MG63 (cell line): ENCODE results near the gene GGT7. TPM values are rescaled to one million over a fixed set of nuclear protein-coding genes. Genes with fewer than 3 reads are reported as not detected.

ENCODE experiments used
- DNase-seq: peaks from one replicate; pipeline ENCODE4 v3.0.0-alpha.2; 2020
- H3K27me3 ChIP-seq: fragments of 250-450 bp; sonication (Bioruptor Pico); 2 replicates; pipeline ENCODE4 v1.5.1; 2020; ENCODE audit warnings: mild to moderate bottlenecking, moderate library complexity
- H3K36me3 ChIP-seq: fragments of 250-450 bp; sonication (Bioruptor Pico); 2 replicates; pipeline ENCODE4 v1.5.1; 2020; ENCODE audit warnings: mild to moderate bottlenecking, moderate library complexity
- H3K4me3 ChIP-seq: fragments of 250-450 bp; sonication (Bioruptor Pico); 2 replicates; pipeline ENCODE4 v1.5.1; 2020; ENCODE audit warnings: mild to moderate bottlenecking, moderate library complexity
- H3K9me3 ChIP-seq: fragments of 250-450 bp; sonication (Bioruptor Pico); 2 replicates; pipeline ENCODE4 v1.5.1; 2020; ENCODE audit warnings: mild to moderate bottlenecking, moderate library complexity
- total RNA-seq: library from RNA; depleted of rRNA; stranded (reverse); fragments of >200 nt; shearing (Covaris generic); gene quantifications from 2 replicates; pipeline ENCODE4 v1.2.3, GENCODE V29; 2014; ENCODE audit warnings: low replicate concordance

The GGT7 gene
- total RNA-seq, 1 experiment from 2014 or later, result 3.4 TPM

- Histone ChIP-seq H3K4me3 (no peak overlapping the region), H3K27me3 (no peaks in the 10 kb centered on the region), H3K9me3 (no peaks in the 10 kb centered on the region), H3K36me3 (no peaks in the 10 kb centered on the region)
- DNase-seq, result no peak
Observed at GRCh38 chr20:34864216-34864615, 8.4 kb downstream of the GGT7 start.

GRCh38 chr20:34863421-34863965 lies 9.2 kb downstream of the GGT7 start:
- Histone ChIP-seq H3K36me3 (no peaks in the 10 kb centered on the region), H3K27me3 (no peaks in the 10 kb centered on the region), H3K4me3 (no peak overlapping the region), H3K9me3 (no peaks in the 10 kb centered on the region)
- DNase-seq, result no peak

DNA sequence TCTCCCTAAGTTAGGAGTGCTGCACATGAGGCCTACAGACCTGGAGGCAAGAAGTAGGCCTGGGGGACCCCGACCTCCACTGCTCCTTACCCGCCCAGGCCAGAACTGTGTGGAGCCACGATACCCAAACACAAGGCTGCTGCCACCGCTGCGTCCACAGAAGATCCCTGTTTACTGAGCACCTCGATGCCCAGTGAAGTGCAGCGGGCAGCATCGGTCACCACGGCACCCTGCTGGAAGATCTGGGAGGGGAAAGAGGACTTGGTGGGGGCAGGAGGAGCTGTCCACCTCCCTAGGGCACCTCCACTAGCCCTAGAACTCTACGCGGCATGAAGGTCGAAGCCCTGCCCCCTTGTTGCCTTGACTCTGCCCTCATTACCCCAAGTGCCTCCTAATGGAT lies 9.9 kb downstream of the GGT7 start:
- no peak overlapping the region for H3K4me3 ChIP-seq
- no peaks in the 10 kb centered on the region for H3K9me3 ChIP-seq
- no peak for DNase-seq
- no peaks in the 10 kb centered on the region for H3K27me3 ChIP-seq
- no peaks in the 10 kb centered on the region for H3K36me3 ChIP-seq

DNA sequence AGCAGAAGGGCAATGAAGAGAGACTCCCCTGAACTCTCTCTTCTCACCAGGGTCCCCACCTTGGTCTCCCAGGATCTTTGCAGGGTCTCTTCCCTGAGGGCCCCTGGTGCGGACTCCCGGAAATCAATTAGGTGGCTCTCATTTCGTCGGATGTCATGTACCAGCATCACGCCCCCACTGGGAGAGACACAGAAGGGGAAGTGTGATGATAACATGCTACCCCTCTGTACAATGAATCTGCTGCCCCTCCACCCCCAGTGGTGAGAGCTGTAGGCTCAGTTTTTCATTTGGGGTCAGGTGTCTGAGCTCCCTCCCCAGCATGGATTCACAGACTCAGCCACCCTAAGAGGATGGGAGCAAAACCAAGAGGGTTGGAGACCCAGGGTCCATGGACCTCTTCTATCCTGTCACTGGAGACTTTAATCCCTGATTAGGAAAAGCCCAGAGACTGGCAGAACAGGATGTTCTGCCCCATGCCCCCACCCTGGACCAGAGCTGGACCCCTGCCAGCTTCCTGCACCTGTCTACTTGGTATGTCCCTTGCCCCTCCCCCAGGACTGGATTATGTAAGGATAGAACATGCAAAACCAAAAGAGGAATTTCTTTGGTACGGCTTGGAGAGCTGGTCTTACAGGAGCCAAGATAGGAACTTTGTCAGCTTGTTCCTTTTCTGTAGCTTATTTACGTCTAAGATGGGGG lies 11.1 kb downstream of the GGT7 start:
- H3K4me3 ChIP-seq, result no peak overlapping the region
- H3K9me3 ChIP-seq, result no peaks in the 10 kb centered on the region
- no peaks in the 10 kb centered on the region for H3K36me3 ChIP-seq

DNA sequence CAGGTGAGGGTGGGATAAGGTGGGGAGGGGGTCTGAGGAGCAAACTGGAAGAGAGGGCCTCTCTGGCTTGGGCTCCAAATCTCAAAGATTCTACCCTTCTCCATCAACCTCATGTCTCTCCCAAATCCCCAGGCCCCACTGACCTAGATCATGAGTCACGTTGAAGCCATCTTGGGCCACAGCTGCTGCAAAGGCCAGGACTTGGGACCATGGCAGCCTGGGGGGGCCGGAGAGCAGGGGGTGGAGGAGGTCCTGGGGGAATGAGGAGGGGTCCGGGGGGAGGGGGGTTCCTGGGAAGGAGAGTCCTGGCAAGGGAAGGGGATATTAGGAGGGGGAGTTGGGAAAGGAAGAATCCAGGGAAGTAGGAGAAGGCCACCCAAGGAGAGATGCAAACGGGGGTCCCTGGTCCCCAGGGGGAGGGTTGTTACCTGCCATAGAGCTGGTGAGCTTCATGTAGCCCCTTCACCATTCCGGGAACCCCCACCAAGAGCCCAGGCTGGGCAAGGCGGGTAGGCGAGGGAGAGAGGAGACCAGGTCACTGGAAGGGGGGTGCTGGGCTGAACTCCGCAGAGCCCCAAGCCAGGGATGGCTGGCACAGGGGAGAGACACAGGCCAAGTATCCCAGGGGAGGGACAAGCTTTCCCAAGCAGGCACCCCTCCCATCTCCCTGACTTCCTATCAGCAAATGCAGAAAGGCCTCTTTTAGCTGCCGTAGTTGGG lies 12.7 kb downstream of the GGT7 start:
- no peak overlapping the region for H3K4me3 ChIP-seq
- DNase-seq, result no peak
- no peaks in the 10 kb centered on the region for H3K27me3 ChIP-seq
- H3K9me3 ChIP-seq, result no peaks in the 10 kb centered on the region
- H3K36me3 ChIP-seq, result no peaks in the 10 kb centered on the region

More for the DNA sequence above, 11.1 kb downstream of the GGT7 start:
- H3K27me3 ChIP-seq, result no peaks in the 10 kb centered on the region
- DNase-seq, result no peak

DNA sequence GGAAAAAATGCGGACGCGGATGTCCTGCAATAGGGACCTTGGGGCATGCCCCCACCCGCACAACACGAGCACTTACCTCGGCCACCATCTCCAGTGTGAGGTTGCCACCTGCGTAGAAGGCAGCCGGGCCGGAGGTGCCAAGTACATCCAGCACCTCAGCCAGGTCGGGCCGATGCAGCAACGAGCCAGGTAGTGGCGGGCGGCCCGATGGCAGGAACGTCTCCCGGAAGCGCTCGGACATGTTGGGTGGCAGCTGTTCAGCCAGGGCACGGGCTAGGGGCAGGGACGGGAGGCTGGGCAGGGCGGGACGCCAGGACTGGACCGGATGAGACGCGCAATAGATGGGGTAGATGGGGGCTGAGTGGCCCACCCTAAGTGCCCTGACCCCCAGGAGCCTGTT lies 13.3 kb downstream of the GGT7 start:
- H3K27me3 ChIP-seq, result no peaks in the 10 kb centered on the region
- no peak overlapping the region for H3K4me3 ChIP-seq
- H3K9me3 ChIP-seq, result no peaks in the 10 kb centered on the region
- no peak for DNase-seq
- H3K36me3 ChIP-seq, result no peaks in the 10 kb centered on the region

DNA sequence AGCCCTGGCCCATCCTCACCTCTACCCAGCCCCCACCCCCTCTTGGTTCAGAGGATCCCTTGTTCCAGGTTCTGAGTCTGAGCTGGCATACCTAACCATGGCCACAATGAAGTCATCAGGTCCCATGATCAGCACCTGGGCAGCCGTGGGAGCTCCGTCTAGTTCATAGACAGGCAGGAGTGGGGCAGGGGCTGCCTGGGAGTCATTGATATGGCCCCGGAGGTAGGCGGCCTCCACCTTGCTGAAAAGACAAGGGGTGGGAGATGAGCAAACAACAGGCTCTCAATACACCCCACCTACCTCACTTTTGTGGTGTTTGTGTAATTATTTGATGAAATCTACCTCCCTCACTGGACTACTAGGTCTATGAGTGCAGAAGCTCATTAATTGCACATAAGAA lies 20.4 kb downstream of the GGT7 start:
- H3K27me3 ChIP-seq, result no peaks in the 10 kb centered on the region
- no peak for DNase-seq
- no peaks in the 10 kb centered on the region for H3K36me3 ChIP-seq
- no peaks in the 10 kb centered on the region for H3K9me3 ChIP-seq
- no peak overlapping the region for H3K4me3 ChIP-seq

DNA sequence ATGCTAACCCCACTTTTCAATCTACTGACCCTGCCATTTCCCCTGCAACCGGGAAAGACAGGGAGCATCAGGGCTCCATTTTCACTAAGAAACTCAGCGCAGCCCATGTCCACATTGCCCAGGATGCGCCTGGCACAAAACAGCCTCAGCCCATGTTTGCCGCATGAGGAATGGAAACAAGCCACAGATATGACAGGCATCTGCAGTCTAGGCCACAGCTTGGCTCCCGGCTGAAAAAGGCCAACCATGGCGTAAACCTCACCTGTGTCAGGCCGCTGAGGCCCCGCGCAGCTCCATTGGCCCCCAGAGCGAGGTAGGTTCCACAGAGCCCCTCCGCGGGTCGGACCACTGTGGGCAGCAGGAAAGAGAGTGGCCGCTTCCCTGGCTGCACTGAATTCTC lies 21.7 kb downstream of the GGT7 start:
- H3K9me3 ChIP-seq, result no peaks in the 10 kb centered on the region
- H3K36me3 ChIP-seq, result no peaks in the 10 kb centered on the region
- no peaks in the 10 kb centered on the region for H3K27me3 ChIP-seq
- DNase-seq, result no peak
- H3K4me3 ChIP-seq, result no peak overlapping the region

DNA sequence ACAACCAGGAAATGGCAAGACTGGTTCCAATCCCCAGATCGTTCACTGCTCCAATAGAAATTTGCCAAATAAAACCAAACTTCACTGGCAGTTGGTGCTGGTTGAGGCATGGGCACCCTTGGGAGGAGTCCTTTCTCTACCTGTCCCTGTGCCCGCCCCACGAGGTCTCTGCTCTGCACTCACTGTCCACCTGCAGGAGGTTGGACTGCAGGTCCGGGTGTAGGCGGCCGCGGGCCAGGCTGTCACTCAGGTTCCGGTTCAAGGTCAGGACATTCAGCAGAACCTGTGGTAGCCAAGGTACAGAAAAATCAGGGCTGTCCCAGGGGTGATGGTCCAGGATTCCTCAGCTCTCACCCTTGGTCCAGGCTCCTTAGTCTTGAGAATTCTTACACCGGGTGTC lies 22.9 kb downstream of the GGT7 start:
- Histone ChIP-seq H3K9me3 (no peaks in the 10 kb centered on the region), H3K4me3 (no peak overlapping the region), H3K36me3 (no peaks in the 10 kb centered on the region), H3K27me3 (no peaks in the 10 kb centered on the region)
- DNase-seq, result no peak

DNA sequence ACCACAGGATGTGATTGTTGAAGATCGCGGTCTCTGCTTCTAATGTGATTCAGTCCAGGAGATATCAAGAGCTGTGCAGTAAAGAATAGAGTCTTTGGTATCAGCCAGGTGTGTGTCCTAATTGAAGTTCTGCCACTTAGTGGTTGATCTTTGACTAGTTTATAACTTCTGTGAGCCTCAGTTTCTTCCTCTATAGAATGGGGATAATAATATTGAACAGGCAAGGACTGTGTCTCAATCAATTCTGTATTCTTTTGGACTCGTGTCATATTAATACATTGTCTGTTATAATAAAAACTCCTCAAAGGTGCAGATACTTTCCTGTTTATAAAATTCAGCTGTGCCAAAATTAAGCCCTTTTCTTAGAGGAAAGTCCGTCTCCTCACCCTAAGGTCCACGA lies 24.1 kb downstream of the GGT7 start:
- H3K27me3 ChIP-seq, result no peaks in the 10 kb centered on the region
- no peaks in the 10 kb centered on the region for H3K9me3 ChIP-seq
- H3K4me3 ChIP-seq, result no peak overlapping the region
- no peak for DNase-seq
- no peaks in the 10 kb centered on the region for H3K36me3 ChIP-seq

DNA sequence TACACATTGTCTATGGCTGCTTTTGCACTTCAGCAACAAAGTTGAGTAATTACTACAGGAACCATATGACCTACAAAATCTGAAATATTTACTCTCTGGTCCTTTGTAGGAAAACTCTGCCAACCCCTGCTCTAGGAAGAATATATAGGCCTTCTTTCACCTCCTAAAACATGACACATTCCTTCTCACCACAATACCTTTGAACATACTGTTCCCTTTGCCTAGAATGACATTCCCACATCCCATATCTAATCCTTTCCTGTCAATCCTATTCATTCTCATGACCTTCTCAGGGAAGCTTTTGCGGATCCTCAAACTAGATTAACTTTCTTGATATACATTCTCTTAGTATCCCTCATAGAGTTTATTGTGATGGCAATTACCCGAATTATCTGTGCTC lies 29.2 kb downstream of the GGT7 start:
- no peaks in the 10 kb centered on the region for H3K36me3 ChIP-seq
- H3K9me3 ChIP-seq, result no peaks in the 10 kb centered on the region
- DNase-seq, result no peak
- peaks cover 32% of the 10 kb centered on the region for H3K27me3 ChIP-seq
- H3K4me3 ChIP-seq, result no peak overlapping the region

GRCh38 chr20:34842143-34842542 lies 30.5 kb downstream of the GGT7 start:
- H3K27me3 ChIP-seq, result peaks cover 32% of the 10 kb centered on the region
- no peaks in the 10 kb centered on the region for H3K9me3 ChIP-seq
- DNase-seq, result no peak
- H3K36me3 ChIP-seq, result no peaks in the 10 kb centered on the region
- H3K4me3 ChIP-seq, result no peak overlapping the region

DNA sequence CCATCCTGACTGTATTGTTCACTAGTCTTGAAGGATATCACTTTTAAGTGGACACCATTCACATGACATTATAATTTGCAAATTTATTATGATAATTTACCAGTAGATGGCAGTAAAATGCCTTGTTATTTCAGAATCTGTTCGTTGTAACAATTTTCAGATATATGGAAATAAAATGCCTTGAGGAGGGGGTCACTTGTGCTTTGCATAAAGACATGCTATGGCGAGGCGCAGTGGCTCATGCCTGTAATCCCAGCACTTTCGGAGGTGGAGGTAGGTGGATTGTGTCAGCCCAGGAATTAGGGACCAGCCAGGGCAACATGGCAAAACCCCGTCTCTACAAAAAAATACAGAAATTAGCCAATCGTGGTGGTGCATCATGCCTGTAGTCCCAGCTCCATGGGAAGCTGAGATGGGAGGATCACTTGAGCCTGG lies 38.2 kb downstream of the GGT7 start:
- Histone ChIP-seq H3K27me3 (peaks cover 31% of the 10 kb centered on the region), H3K4me3 (no peak overlapping the region), H3K36me3 (no peaks in the 10 kb centered on the region), H3K9me3 (no peaks in the 10 kb centered on the region)
- DNase-seq, result no peak

GRCh38 chr20:34831936-34832335 lies 40.7 kb downstream of the GGT7 start:
- Histone ChIP-seq H3K9me3 (no peaks in the 10 kb centered on the region), H3K36me3 (no peaks in the 10 kb centered on the region), H3K27me3 (peaks cover 24% of the 10 kb centered on the region), H3K4me3 (no peak overlapping the region)
- no peak for DNase-seq

DNA sequence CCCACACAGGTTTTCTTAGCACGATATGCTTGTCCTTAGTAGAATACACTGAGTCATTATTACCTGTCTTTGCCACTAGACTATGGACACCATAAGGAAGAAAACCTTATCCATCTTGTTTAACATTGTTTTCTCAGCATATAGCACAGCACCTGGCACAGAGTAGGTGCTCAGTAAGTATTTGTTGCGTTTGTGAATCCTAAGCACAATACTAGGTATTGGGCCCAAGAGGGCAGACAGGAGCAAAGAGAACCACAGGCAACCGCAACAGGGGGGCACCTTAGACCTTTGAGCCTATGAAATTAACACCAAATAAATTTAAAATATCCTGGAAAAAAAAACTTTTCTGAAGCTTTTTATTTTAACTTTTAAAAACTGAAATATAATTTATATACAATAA lies 43.5 kb downstream of the GGT7 start:
- Histone ChIP-seq H3K27me3 (peaks cover 19% of the 10 kb centered on the region), H3K9me3 (no peaks in the 10 kb centered on the region), H3K4me3 (no peak overlapping the region), H3K36me3 (no peaks in the 10 kb centered on the region)
- no peak for DNase-seq

DNA sequence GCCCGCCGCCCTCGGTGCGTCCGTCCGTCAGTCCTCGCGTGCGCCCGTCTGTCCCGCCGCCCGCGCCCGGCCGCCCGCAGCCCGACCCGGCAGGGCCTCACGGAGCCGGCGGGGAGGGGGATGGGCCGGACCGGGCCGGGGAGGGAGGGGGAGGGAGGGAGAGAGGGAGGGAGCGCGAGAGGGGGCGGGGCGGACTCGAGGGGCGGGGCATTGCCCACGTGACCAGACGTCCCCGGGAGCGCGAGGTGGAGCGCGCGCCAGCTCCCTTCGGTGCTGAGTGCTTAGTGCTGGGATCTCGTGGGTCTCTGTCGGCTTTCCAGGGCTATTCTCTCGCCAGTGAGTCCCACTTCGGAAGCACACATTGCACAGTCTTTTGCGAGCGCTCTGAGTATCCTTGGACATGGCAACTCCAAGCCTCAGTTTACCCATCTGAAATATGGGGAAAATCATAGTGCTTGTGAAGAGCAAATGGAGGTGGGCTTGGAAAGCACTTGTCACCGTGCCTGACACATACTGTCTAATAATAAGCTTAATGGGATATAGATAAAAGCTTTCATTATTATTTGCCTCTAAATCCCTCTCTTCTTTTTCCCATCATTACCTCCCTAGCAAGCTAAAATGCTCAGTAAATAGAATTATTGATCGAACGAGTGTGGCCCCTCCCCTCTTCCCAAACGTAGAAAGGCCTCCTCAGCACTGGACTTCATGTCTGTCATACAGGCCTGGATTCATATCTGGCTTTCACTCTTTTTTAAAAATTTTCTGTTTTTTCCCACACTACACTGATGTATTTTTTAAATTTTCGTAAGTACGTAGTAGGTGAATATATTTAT lies 46.9 kb downstream of the GGT7 start, which contains the start of gene NCOA6:
TSS of gene NCOA6 (minus strand) at position 122 of the 833 bp plus-strand sequence. CDS start 43,296 bp downstream, outside the sequence.
- peak within 1 kb of the TSS; percentile 81 for H3K4me3 ChIP-seq
- peak; percentile 83 for DNase-seq
- H3K9me3 ChIP-seq, result no peaks in the 10 kb centered on the region
- H3K36me3 ChIP-seq, result peaks cover 4% of the 10 kb centered on the region
- H3K27me3 ChIP-seq, result peaks cover 3% of the 10 kb centered on the region; the same call in 1 of the 2 replicates
